H1 (cell line): Measurements from ENCODE around the gene STEAP4. TPM values are rescaled to one million over a fixed set of nuclear protein-coding genes. Genes with fewer than 3 reads are reported as not detected.

ENCODE experiments used
- CTCF ChIA-PET: fragments of 300-600 bp; sonication (Branson Sonifier 250); formaldehyde crosslinking; loops from one replicate; lab custom pipeline; 2021; ENCODE audit not compliant: partially characterized antibody; lab: Charles Lee
- POLR2A ChIA-PET: fragments of 300-600 bp; sonication (Branson Sonifier 250); formaldehyde crosslinking; loops from one replicate; lab custom pipeline; 2021; ENCODE audit warnings: inconsistent platforms; ENCODE audit not compliant: partially characterized antibody; lab: Charles Lee
- DNase-seq, 2 experiments: peaks; one replicate each; pipeline versions ENCODE4 v3.0.0 to v3.0.0-alpha.2; 2010 to 2022; ENCODE audit warnings: low spot score in 2 of 2, low read depth in 1 of 2, mixed read lengths in 1 of 2
- FAIRE-seq: peaks from 2 replicates; lab custom pipeline; 2011; peaks lifted over from hg19 to GRCh38; lab: Jason Lieb, UNC
- H2AFZ ChIP-seq: 2 replicates; pipeline ENCODE4 v1.8.1; 2012; ENCODE audit warnings: low read length, inconsistent platforms
- H2AK5ac ChIP-seq: 2 replicates; pipeline ENCODE4 v1.6.1; 2013; ENCODE audit warnings: low read depth, low read length
- H2BK120ac ChIP-seq: replicated peaks from 2 replicates; pipeline ENCODE3; 2013; ENCODE audit warnings: low read depth, low read length, inconsistent platforms
- H2BK12ac ChIP-seq: 2 replicates; pipeline ENCODE4 v1.6.1; 2013; ENCODE audit warnings: low read depth, low read length
- H2BK15ac ChIP-seq: 2 replicates; pipeline ENCODE4 v1.6.1; 2013; ENCODE audit warnings: low read length
- H2BK20ac ChIP-seq: 2 replicates; pipeline ENCODE4 v1.6.1; 2013; ENCODE audit warnings: low read length
- H2BK5ac ChIP-seq: 2 replicates; pipeline ENCODE4 v1.6.1; 2013; ENCODE audit warnings: low read depth, low read length
- H3K14ac ChIP-seq: 2 replicates; pipeline ENCODE4 v1.6.1; 2013; ENCODE audit warnings: inconsistent platforms; ENCODE audit not compliant: insufficient read length
- H3K18ac ChIP-seq: 2 replicates; pipeline ENCODE4 v1.6.1; 2013; ENCODE audit warnings: low read length; ENCODE audit errors: extremely low read depth
- H3K23ac ChIP-seq: 2 replicates; pipeline ENCODE4 v1.6.1; 2013; ENCODE audit warnings: inconsistent platforms; ENCODE audit not compliant: insufficient read length
- H3K23me2 ChIP-seq: 2 replicates; pipeline ENCODE4 v1.6.1; 2013; ENCODE audit warnings: low read depth, low read length
- H3K27ac ChIP-seq: 2 replicates; pipeline ENCODE4 v1.6.1; 2011; ENCODE audit warnings: low read depth, low read length, inconsistent platforms
- H3K27me3 ChIP-seq, 4 experiments: replicated peaks in 1 of 4; 1 replicate in 1 of 4; 2 replicates in 3 of 4; pipeline versions ENCODE4 v1.6.1 to v1.8.1; 2011 to 2013; ENCODE audit warnings: low read length in 3 of 4, mild to moderate bottlenecking in 3 of 4, inconsistent platforms in 2 of 4, mixed read lengths in 2 of 4, moderate library complexity in 1 of 4; ENCODE audit not compliant: control insufficient read depth in 3 of 4, insufficient read depth in 3 of 4; ENCODE audit errors: extremely low read depth in 1 of 4
- H3K36me3 ChIP-seq, 4 experiments: 2 replicates each; pipeline versions ENCODE4 v1.6.1 to v1.8.1; 2011 to 2013; ENCODE audit warnings: mild to moderate bottlenecking in 4 of 4, low read length in 3 of 4, moderate library complexity in 2 of 4, control low read depth in 1 of 4, inconsistent platforms in 1 of 4; ENCODE audit not compliant: insufficient read depth in 4 of 4, control insufficient read depth in 2 of 4
- H3K4ac ChIP-seq: replicated peaks from 2 replicates; pipeline ENCODE3; 2013; ENCODE audit warnings: low read length, low read depth, mixed read lengths, inconsistent platforms; ENCODE audit not compliant: insufficient read length
- H3K4me1 ChIP-seq, 4 experiments: replicated peaks in 1 of 4; 1 replicate in 1 of 4; 2 replicates in 3 of 4; pipeline versions ENCODE4 v1.6.1 to v1.8.1; 2011 to 2013; ENCODE audit warnings: low read length in 3 of 4, inconsistent platforms in 2 of 4, mixed read lengths in 1 of 4; ENCODE audit not compliant: insufficient read depth in 4 of 4, control insufficient read depth in 3 of 4
- H3K4me2 ChIP-seq, 2 experiments: 2 replicates each; pipeline versions ENCODE4 v1.6.1 to v1.8.1; 2011 to 2013; ENCODE audit warnings: low read depth in 2 of 2, low read length in 2 of 2, control low read depth in 1 of 2, inconsistent platforms in 1 of 2, mild to moderate bottlenecking in 1 of 2; ENCODE audit not compliant: insufficient read depth in 1 of 2
- H3K4me3 ChIP-seq, 4 experiments: fragments of 200-600, 300-600 bp in 1 of 4; sonication (generic), shearing (Covaris generic), sonication (Bioruptor Twin) in 1 of 4; 2 replicates each; pipeline versions ENCODE4 v1.5.1 to v1.8.1; 2011 to 2016; ENCODE audit warnings: low read length in 4 of 4, low read depth in 3 of 4, control low read depth in 2 of 4, inconsistent platforms in 2 of 4, mild to moderate bottlenecking in 2 of 4, mixed read lengths in 1 of 4, moderate library complexity in 1 of 4; ENCODE audit not compliant: insufficient read depth in 2 of 4; ENCODE audit errors: extremely low read depth in 1 of 4
- H3K56ac ChIP-seq: replicated peaks from 2 replicates; pipeline ENCODE3; 2013; ENCODE audit warnings: low read depth, mild to moderate bottlenecking, mixed read lengths, low read length, inconsistent platforms; ENCODE audit not compliant: insufficient read length
- H3K79me1 ChIP-seq: 2 replicates; pipeline ENCODE4 v1.6.1; 2013; ENCODE audit warnings: low read depth, low read length, control low read depth
- H3K79me2 ChIP-seq, 2 experiments: 2 replicates each; pipeline versions ENCODE4 v1.6.1 to v1.8.1; 2012 to 2013; ENCODE audit warnings: low read length in 2 of 2, mild to moderate bottlenecking in 2 of 2, inconsistent platforms in 1 of 2; ENCODE audit not compliant: insufficient read depth in 2 of 2, control insufficient read depth in 1 of 2
- H3K9ac ChIP-seq, 4 experiments: replicated peaks in 1 of 4; 1 replicate in 1 of 4; 2 replicates in 3 of 4; pipeline versions ENCODE4 v1.6.1 to v1.8.1; 2011 to 2013; ENCODE audit warnings: low read depth in 3 of 4, low read length in 3 of 4, control low read depth in 2 of 4, mild to moderate bottlenecking in 2 of 4, moderate library complexity in 2 of 4, inconsistent platforms in 1 of 4; ENCODE audit errors: extremely low read depth in 1 of 4
- H3K9me3 ChIP-seq, 2 experiments: 2 replicates each; pipeline versions ENCODE4 v1.6.1 to v1.8.1; 2012 to 2013; ENCODE audit warnings: mild to moderate bottlenecking in 2 of 2, moderate library complexity in 2 of 2, control low read depth in 1 of 2, inconsistent platforms in 1 of 2, low read depth in 1 of 2, low read length in 1 of 2, mixed read lengths in 1 of 2; ENCODE audit not compliant: insufficient read depth in 2 of 2
- H4K20me1 ChIP-seq, 2 experiments: replicated peaks in 1 of 2; 2 replicates each; pipeline versions ENCODE3 to v1.8.1; 2011 to 2013; ENCODE audit warnings: inconsistent platforms in 2 of 2, low read length in 2 of 2, mild to moderate bottlenecking in 1 of 2; ENCODE audit not compliant: insufficient read depth in 2 of 2, control insufficient read depth in 1 of 2
- H4K5ac ChIP-seq: 2 replicates; pipeline ENCODE4 v1.6.1; 2013; ENCODE audit warnings: low read length, low read depth, mixed read lengths, inconsistent platforms; ENCODE audit not compliant: insufficient read length
- H4K8ac ChIP-seq: 2 replicates; pipeline ENCODE4 v1.8.0; 2013; ENCODE audit warnings: mild to moderate bottlenecking, moderate library complexity, low read length, inconsistent platforms; ENCODE audit not compliant: insufficient read depth; ENCODE audit errors: extremely low read depth
- H4K91ac ChIP-seq: replicated peaks from 2 replicates; pipeline ENCODE3; 2013; ENCODE audit warnings: low read length, mixed read lengths, inconsistent platforms; ENCODE audit not compliant: insufficient read length
- EGR1 ChIP-seq: IDR thresholded peaks from 2 replicates; pipeline ENCODE4 v1.6.1; 2011; ENCODE audit warnings: low read depth, low read length, borderline replicate concordance
- SAP30 ChIP-seq: fragments of 300-600 bp; sonication (generic); IDR thresholded peaks from 2 replicates; pipeline ENCODE4 v1.7.1; 2012; ENCODE audit warnings: low read length, moderate library complexity, mild to moderate bottlenecking, inconsistent platforms; ENCODE audit not compliant: insufficient read depth, insufficient replicate concordance
- TAF7 ChIP-seq: optimal IDR thresholded peaks from 2 replicates; pipeline ENCODE3; 2011; ENCODE audit warnings: low read depth, mild to moderate bottlenecking, inconsistent platforms, low read length, moderate library complexity, borderline replicate concordance
- WGBS, 2 experiments: shearing (Covaris generic) in 1 of 2; methylation state at CpG; one replicate each; pipeline versions ENCODE4 v1.1.6 to v1.1.7; 2013 to 2015; ENCODE audit warnings: low lambda C conversion rate in 2 of 2, mixed read lengths in 2 of 2, inconsistent platforms in 1 of 2, low coverage in 1 of 2, missing lambda C conversion rate in 1 of 2; ENCODE audit not compliant: insufficient replicate concordance in 2 of 2, insufficient coverage in 1 of 2, insufficient read length in 1 of 2; ENCODE audit errors: extremely low coverage in 1 of 2, missing lambda C conversion rate in 1 of 2; 5-methylcytosine and 5-hydroxymethylcytosine counted together
- polyA plus RNA-seq, 7 experiments: library from polyadenylated mRNA; depleted of rRNA in 3 of 7; stranded (reverse) in 5 of 7; unstranded in 2 of 7; fragments of >200 nt in 5 of 7; fragments of 200-250 nt in 2 of 7; gene quantifications; 1 replicate in 5 of 7; 2 replicates in 1 of 7; 4 replicates in 1 of 7; pipeline versions ENCODE4 v1.2.1 to v1.2.3, GENCODE V29; 2011 to 2013; ENCODE audit warnings: missing spikeins in 2 of 7, mixed read lengths in 2 of 7
- total RNA-seq: library from RNA; stranded (reverse); fragmentation: NEBNext Ultra II Directional; extraction: Animal tissue kit (Norgen Biotek cat#: 25700); gene quantifications from 2 replicates; pipeline ENCODE4 v1.2.1, GENCODE V29; 2021
- TF ChIP-seq, protein P1 (sequence below): IDR thresholded peaks from 2 replicates; pipeline ENCODE4 v1.6.1; 2011; ENCODE audit warnings: low read depth, mild to moderate bottlenecking, low read length; ENCODE audit not compliant: insufficient read depth

STEAP4 gene
- total and polyA plus RNA-seq, 2 of the 8 experiments (the other 6 are each of a cell fraction or from before 2014, with no cell fraction given), result under 0.01 TPM; not detected in 1

DNA sequence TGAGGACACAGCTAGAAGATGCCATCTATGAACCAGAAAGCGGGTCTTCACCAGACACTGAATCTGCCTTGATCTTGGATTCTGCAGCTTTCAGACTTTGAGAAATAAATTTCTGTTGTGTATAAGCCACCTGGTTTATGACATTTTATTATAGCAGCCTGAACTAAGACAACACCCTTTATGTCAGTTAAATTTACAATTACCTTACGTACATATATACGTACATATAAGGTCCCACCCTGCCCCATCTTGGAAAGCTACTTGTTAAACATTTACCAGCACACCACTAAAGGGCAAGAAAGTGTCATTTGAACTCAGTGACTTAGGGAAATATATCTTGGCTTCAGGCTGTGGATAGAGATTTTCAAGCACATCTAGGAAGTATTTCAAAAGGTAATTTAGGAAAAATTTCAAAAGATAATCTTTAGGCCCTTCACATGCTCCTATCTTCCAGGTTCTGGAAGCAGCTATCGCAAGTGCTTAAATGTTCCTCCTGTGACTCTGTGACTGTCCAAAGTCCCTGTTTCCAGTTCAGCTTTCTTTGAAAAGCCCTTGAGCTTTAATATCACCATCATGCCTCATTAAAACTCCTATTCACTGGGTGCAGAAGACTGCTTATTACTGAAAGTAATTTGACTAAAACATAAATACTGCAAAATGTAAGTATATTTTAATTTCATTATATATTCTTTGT is 77.2 kb downstream of the STEAP4 start:
- H2BK120ac ChIP-seq, result no peak overlapping the region
- no peak overlapping the region for H4K8ac ChIP-seq
- no peak overlapping the region for H3K9ac ChIP-seq
- H3K23ac ChIP-seq, result no peak overlapping the region
- no peak overlapping the region for H2BK20ac ChIP-seq
- TF ChIP-seq TAF7 (no peak), EGR1 (no peak), SAP30 (no peak)
- TF ChIP-seq, protein P1, sequence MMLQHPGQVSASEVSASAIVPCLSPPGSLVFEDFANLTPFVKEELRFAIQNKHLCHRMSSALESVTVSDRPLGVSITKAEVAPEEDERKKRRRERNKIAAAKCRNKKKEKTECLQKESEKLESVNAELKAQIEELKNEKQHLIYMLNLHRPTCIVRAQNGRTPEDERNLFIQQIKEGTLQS, result no peak
- no peaks in the 10 kb centered on the region for H4K20me1 ChIP-seq
- no peak overlapping the region for H2BK12ac ChIP-seq
- no peaks in the 10 kb centered on the region for H3K79me2 ChIP-seq
- DNase-seq (no peak), FAIRE-seq (no peak)
- H3K56ac ChIP-seq, result no peak overlapping the region
- 93% methylated on average over 4 of the region's 4 CpGs; no CpG with 5 or more reads in 1 of the 2 experiments for WGBS, 2 experiments
- H2AK5ac ChIP-seq, result no peak overlapping the region
- CTCF ChIA-PET, result interaction anchor here (1.2 kb wide), 1 partner anchor 14 kb away, joined by 4 read pairs; no protein-coding TSS in a partner anchor
- no peaks in the 10 kb centered on the region for H3K9me3 ChIP-seq
- H4K5ac ChIP-seq, result no peak overlapping the region
- no peak overlapping the region for H3K4me3 ChIP-seq
- no peak overlapping the region for H3K4ac ChIP-seq
- POLR2A ChIA-PET, result no interaction called here
- no peak overlapping the region for H2BK15ac ChIP-seq
- no peaks in the 10 kb centered on the region for H3K79me1 ChIP-seq
- H2BK5ac ChIP-seq, result no peak overlapping the region
- H2AFZ ChIP-seq, result no peak overlapping the region
- no peak overlapping the region for H3K18ac ChIP-seq
- H3K23me2 ChIP-seq, result peaks cover 3% of the 10 kb centered on the region; the same call in 1 of the 2 replicates
- H3K27ac ChIP-seq, result no peak overlapping the region
- no peaks in the 10 kb centered on the region for H3K36me3 ChIP-seq
- H3K4me1 ChIP-seq, result no peaks in the 10 kb centered on the region
- H3K27me3 ChIP-seq, result no peaks in the 10 kb centered on the region
- no peak overlapping the region for H3K14ac ChIP-seq
- H3K4me2 ChIP-seq, result no peak overlapping the region
- H4K91ac ChIP-seq, result no peak overlapping the region
